ENCODE data around the gene RRBP1.

Gene RRBP1

GRCh38 chr20:17635332-17636244 lies 46.5 kb downstream of the RRBP1 start:
- H3K4me3 ChIP-seq (replicated peaks; ENCODE audit: insufficient read depth, low read length), result no peak overlapping the region
- TF ChIP-seq SPI1 (IDR thresholded peaks at IDR 0.05; ENCODE audit: borderline replicate concordance, low read depth), result no peak
- TF ChIP-seq, protein P1, sequence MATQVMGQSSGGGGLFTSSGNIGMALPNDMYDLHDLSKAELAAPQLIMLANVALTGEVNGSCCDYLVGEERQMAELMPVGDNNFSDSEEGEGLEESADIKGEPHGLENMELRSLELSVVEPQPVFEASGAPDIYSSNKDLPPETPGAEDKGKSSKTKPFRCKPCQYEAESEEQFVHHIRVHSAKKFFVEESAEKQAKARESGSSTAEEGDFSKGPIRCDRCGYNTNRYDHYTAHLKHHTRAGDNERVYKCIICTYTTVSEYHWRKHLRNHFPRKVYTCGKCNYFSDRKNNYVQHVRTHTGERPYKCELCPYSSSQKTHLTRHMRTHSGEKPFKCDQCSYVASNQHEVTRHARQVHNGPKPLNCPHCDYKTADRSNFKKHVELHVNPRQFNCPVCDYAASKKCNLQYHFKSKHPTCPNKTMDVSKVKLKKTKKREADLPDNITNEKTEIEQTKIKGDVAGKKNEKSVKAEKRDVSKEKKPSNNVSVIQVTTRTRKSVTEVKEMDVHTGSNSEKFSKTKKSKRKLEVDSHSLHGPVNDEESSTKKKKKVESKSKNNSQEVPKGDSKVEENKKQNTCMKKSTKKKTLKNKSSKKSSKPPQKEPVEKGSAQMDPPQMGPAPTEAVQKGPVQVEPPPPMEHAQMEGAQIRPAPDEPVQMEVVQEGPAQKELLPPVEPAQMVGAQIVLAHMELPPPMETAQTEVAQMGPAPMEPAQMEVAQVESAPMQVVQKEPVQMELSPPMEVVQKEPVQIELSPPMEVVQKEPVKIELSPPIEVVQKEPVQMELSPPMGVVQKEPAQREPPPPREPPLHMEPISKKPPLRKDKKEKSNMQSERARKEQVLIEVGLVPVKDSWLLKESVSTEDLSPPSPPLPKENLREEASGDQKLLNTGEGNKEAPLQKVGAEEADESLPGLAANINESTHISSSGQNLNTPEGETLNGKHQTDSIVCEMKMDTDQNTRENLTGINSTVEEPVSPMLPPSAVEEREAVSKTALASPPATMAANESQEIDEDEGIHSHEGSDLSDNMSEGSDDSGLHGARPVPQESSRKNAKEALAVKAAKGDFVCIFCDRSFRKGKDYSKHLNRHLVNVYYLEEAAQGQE (IDR thresholded peaks at IDR 0.05; ENCODE audit: insufficient replicate concordance, low read depth), result no peak
- no peak for TF ChIP-seq GABPA (IDR thresholded peaks at IDR 0.05; ENCODE audit: low read depth)
- TF ChIP-seq CTCF (IDR thresholded peaks at IDR 0.05; ENCODE audit: insufficient read depth, low read length), result no peak
- TF ChIP-seq POLR2AphosphoS5 (IDR thresholded peaks at IDR 0.05; ENCODE audit: low read depth), result no peak
- H3K27me3 ChIP-seq (ENCODE audit: insufficient read depth, poor library complexity, severe bottlenecking), result no peaks in the 10 kb centered on the region
- H3K27ac ChIP-seq (replicated peaks), result peak overlapping the region; percentile 88
- no peak for DNase-seq (ENCODE audit: low read depth in 1 of 2, low spot score in 1 of 2)

GRCh38 chr20:17634661-17635331 lies 47.2 kb downstream of the RRBP1 start:
- DNase-seq (ENCODE audit: low read depth in 1 of 2, low spot score in 1 of 2), result peak in 1 of 2 experiments; percentile 83
- TF ChIP-seq POLR2AphosphoS5 (IDR thresholded peaks at IDR 0.05; ENCODE audit: low read depth) (peak; percentile 51; the same call in 1 of the 2 replicates), GABPA (IDR thresholded peaks at IDR 0.05; ENCODE audit: low read depth) (no peak), SPI1 (IDR thresholded peaks at IDR 0.05; ENCODE audit: borderline replicate concordance, low read depth) (peak; percentile 99)
- H3K4me3 ChIP-seq (replicated peaks; ENCODE audit: insufficient read depth, low read length), result no peak overlapping the region
- no peaks in the 10 kb centered on the region for H3K27me3 ChIP-seq (ENCODE audit: insufficient read depth, poor library complexity, severe bottlenecking)
- peak overlapping the region; percentile 88 for H3K27ac ChIP-seq (replicated peaks)

DNA sequence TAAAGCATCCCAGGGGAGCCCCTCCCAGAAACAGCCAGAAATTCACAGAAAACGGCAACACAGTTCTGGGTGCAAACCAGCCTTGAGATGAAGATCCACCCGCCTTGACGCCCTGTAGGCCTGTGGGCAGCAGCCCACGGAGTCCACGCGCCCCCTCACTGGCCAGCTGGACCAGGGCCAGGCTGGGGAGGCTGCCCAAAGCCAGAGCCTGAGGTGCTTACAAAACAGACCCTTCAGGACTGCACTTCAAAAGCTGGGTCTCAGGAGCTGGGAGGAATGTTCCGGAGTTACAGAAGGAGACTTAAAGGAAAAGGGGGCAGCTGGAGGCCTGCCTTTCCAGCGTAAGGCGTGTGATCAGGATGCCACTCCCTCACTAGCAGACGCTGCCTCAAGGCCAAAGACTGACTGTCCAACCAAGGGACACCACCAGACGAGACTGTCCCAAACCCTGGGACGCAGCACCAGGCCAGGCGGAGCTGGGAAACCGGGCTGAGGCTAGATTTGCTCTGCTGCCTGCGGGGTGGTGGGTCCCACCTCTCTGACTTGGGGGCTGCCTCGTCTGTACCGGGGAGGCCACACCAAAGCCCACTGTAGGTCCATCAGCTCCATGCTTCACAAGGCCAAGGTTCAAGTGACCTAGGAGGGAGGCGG lies 48.1 kb downstream of the RRBP1 start:
- H3K27ac ChIP-seq (replicated peaks), result peak overlapping the region; percentile 88

More for the DNA sequence above, 48.1 kb downstream of the RRBP1 start:
- Histone ChIP-seq H3K27me3 (ENCODE audit: insufficient read depth, poor library complexity, severe bottlenecking) (no peaks in the 10 kb centered on the region), H3K4me3 (replicated peaks; ENCODE audit: insufficient read depth, low read length) (no peak overlapping the region)
- TF ChIP-seq, protein P1 (IDR thresholded peaks at IDR 0.05; ENCODE audit: insufficient replicate concordance, low read depth), result no peak
- TF ChIP-seq CTCF (IDR thresholded peaks at IDR 0.05; ENCODE audit: insufficient read depth, low read length) (no peak), POLR2AphosphoS5 (IDR thresholded peaks at IDR 0.05; ENCODE audit: low read depth) (no peak), SPI1 (IDR thresholded peaks at IDR 0.05; ENCODE audit: borderline replicate concordance, low read depth) (no peak), GABPA (IDR thresholded peaks at IDR 0.05; ENCODE audit: low read depth) (no peak)
- DNase-seq (ENCODE audit: low read depth in 1 of 2, low spot score in 1 of 2), result no peak

All from HL-60 (cell line).